ENCODE measurements around the gene SCD5. TPM values are rescaled to one million over a fixed set of nuclear protein-coding genes. Genes with fewer than 3 reads are reported as not detected.
A peak's percentile ranks its signal among the peaks of the same experiment; 100 is the strongest.

SCD5 gene
- polyA plus RNA-seq, 1 donor: 68.1 TPM

DNA sequence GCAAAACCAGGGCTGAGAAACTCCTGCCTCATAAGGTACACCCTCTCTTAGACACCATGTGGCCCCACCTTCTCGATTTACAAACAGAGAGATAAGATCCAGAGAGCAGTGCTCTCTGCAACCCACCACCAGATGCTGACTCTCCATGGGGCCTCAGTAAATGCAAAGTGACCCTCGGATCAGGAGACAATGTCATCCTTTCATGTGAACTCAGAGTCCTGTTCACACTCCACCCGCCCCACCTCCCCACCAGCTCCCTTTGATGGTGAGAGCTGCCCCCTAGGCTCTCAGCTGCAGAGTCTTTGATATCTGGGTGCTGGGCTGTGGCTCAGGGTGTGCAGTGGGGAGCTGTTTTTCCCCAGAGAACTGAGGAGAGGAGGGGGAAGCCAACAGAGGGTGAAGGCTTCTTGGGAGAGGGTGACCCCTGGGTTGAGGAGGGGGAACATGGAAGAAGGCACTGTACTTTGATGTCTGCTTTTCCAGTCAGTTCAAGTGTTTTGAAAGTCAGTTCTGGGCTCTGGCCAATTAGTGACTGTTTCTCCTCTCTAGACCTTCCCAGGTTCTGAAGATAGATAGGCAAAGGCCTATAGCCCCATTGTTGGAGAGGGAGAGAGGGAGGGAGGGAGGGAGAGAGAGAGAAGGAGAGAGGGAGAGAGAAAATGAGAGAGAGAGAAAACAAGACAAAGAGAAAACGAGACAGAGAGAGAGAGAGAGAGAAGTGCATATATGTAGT lies 88.2 kb downstream of the SCD5 start:
- WGBS (ENCODE audit: insufficient coverage, low lambda C conversion rate): no CpG with 5 or more reads among the region's 4 CpGs
- peak in 1 of 2 donors; percentile 34 for DNase-seq
- Histone ChIP-seq H3K9me3 (ENCODE audit: control insufficient read depth, low read depth, low read length) (no peaks in the 10 kb centered on the region), H3K4me1 (ENCODE audit: control insufficient read depth, insufficient read depth, low read length) (no peaks in the 10 kb centered on the region), H3K4me3 (ENCODE audit: low read length) (no peak overlapping the region), H3K27me3 (ENCODE audit: control insufficient read depth, insufficient read depth, low read length) (no peaks in the 10 kb centered on the region), H3K36me3 (ENCODE audit: control insufficient read depth, insufficient read depth, low read length) (no peaks in the 10 kb centered on the region), H3K27ac (ENCODE audit: low read length) (no peak overlapping the region)

DNA sequence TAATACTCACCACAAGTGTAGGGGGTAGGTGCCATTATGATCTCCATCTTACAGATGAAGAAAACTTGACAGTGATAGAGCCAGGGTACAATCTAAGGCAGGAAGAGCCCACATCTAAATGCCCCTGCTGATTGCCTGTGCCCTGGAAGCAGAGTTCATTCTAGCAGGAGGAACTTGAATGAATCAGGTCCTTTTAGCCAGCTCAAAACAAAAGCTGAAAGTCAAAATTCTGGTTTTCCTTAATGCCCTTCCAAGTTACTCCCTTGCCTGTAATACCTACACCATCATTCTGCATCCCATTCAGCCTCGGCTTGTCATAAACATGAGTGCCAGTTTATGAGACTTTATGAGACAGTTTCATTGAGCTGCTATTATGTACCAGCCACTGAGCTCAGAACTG lies 89.6 kb downstream of the SCD5 start:
- Histone ChIP-seq H3K27ac (ENCODE audit: low read length) (no peak overlapping the region), H3K4me3 (ENCODE audit: low read length) (no peak overlapping the region), H3K9me3 (ENCODE audit: control insufficient read depth, low read depth, low read length) (no peaks in the 10 kb centered on the region), H3K36me3 (ENCODE audit: control insufficient read depth, insufficient read depth, low read length) (peaks cover 12% of the 10 kb centered on the region), H3K4me1 (ENCODE audit: control insufficient read depth, insufficient read depth, low read length) (no peaks in the 10 kb centered on the region), H3K27me3 (ENCODE audit: control insufficient read depth, insufficient read depth, low read length) (no peaks in the 10 kb centered on the region)
- WGBS (ENCODE audit: insufficient coverage, low lambda C conversion rate): no CpG with 5 or more reads among the region's 1 CpG
- DNase-seq: no peak

DNA sequence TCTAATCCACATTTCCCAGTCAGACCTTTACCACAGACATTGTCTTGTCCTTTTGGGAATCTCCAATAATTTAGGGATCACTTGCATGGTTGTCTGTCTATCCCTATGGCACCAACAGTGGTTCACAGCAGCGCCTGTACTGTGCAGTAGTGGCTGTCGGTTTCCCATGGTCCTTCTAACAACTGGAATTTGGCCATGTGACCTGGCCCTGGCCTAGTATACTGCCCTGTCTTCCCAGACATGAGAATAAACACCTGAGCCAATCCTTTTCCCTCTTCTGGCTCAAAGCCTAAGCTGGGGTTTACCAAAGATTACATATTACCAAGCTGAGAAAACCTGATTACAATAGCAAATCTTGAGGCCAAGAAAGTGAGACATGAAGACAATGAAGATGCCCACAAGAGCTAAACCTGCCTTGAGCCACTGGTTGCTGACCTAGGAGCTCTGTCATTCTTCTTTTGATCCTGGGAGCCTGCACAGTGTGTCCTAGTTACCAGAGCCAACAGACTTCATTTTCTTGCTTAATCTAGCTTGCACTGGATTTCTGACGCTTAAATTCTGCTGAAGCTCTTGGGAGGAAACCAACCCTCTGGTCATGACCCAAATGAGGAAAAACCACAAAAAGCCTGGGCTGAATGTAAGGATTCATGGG lies 92.1 kb downstream of the SCD5 start:
- Histone ChIP-seq H3K27me3 (ENCODE audit: control insufficient read depth, insufficient read depth, low read length) (no peaks in the 10 kb centered on the region), H3K9me3 (ENCODE audit: control insufficient read depth, low read depth, low read length) (no peaks in the 10 kb centered on the region), H3K4me1 (ENCODE audit: control insufficient read depth, insufficient read depth, low read length) (no peaks in the 10 kb centered on the region), H3K4me3 (ENCODE audit: low read length) (no peak overlapping the region), H3K27ac (ENCODE audit: low read length) (no peak overlapping the region), H3K36me3 (ENCODE audit: control insufficient read depth, insufficient read depth, low read length) (peaks cover 14% of the 10 kb centered on the region)
- DNase-seq: no peak
- no CpG with 5 or more reads among the region's 3 CpGs for WGBS (ENCODE audit: insufficient coverage, low lambda C conversion rate)

DNA sequence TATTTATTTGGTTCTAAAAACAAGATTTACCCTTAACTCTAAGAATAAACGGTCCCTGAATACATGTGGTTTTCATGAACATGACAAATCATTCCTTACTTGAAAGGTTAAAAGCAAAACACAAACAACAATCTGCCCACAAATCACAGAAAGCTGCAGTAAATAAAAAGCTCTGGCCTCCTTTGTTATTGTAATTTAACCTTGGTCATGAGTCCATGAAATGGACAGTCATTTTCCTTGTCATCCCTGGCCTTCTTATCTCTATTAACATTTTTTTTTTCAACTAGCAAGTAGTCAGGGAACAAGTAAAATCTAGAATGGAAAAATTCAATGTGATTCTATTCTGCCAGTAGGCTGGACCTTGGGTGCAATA lies 92.7 kb downstream of the SCD5 start:
- H3K4me3 ChIP-seq (ENCODE audit: low read length): no peak overlapping the region
- DNase-seq: no peak
- H3K27me3 ChIP-seq (ENCODE audit: control insufficient read depth, insufficient read depth, low read length): no peaks in the 10 kb centered on the region
- no CpG with 5 or more reads among the region's 1 CpG for WGBS (ENCODE audit: insufficient coverage, low lambda C conversion rate)
- H3K27ac ChIP-seq (ENCODE audit: low read length): no peak overlapping the region
- no peaks in the 10 kb centered on the region for H3K4me1 ChIP-seq (ENCODE audit: control insufficient read depth, insufficient read depth, low read length)
- H3K36me3 ChIP-seq (ENCODE audit: control insufficient read depth, insufficient read depth, low read length): peaks cover 16% of the 10 kb centered on the region
- H3K9me3 ChIP-seq (ENCODE audit: control insufficient read depth, low read depth, low read length): no peaks in the 10 kb centered on the region

DNA sequence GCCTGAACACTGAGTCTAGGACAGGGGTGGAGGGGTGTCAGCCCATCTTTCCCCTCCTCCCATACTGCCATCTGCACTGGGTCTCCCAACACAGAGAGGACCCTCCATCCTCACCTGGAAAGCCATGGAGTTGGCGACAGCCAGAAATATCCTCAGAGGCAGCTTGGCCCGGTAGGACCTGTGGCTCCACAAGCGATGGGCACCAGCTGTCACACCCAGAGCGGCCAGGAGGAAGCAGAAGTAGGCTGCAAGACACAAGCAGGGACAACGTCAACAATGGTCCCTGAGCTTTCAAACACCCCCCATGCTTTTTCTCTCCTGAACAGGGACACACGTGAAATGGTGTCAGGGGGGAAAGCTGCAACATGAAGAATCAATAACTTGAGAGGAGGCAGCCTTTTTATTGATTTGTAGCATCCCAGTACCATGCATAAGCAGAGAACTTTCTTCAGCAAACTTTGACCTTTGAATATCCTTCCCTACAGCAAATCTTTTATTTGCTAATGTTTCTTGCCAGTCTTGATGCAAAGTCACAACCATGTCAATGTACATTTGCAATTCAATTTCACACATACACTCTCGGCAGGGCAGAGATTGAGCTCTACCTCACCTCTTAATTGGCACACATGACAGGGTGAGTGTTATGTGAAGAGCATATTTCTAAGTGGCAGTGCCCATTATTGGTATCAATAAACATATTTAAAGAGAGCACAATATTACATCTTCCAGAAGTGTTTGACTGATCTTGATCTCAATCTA lies 93.2 kb downstream of the SCD5 start:
- WGBS (ENCODE audit: insufficient coverage, low lambda C conversion rate): no CpG with 5 or more reads among the region's 7 CpGs
- no peak overlapping the region for H3K4me3 ChIP-seq (ENCODE audit: low read length)
- peaks cover 16% of the 10 kb centered on the region for H3K36me3 ChIP-seq (ENCODE audit: control insufficient read depth, insufficient read depth, low read length)
- no peaks in the 10 kb centered on the region for H3K4me1 ChIP-seq (ENCODE audit: control insufficient read depth, insufficient read depth, low read length)
- no peak for DNase-seq
- no peaks in the 10 kb centered on the region for H3K27me3 ChIP-seq (ENCODE audit: control insufficient read depth, insufficient read depth, low read length)
- H3K9me3 ChIP-seq (ENCODE audit: control insufficient read depth, low read depth, low read length): no peaks in the 10 kb centered on the region
- no peak overlapping the region for H3K27ac ChIP-seq (ENCODE audit: low read length)

DNA sequence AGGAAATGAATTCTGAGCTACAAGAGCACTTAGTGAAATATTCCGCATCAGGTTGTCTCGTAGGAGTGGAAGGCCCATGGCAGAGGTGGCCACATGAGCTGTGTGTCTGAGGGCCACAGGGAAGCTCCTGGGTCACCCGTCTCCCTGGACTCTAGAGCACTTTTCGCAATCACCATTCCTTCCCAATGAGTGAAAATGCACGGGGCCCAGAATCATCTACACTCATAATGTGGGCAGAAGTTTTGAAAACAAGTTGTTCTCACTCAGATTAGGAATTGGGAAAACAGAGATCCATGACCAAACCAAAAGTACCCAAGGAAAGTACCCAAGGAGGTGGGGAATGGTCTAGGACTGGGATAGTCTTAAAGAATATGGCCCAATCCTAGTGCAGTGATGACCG lies 94.4 kb downstream of the SCD5 start:
- no peak for DNase-seq
- H3K27ac ChIP-seq (ENCODE audit: low read length): no peak overlapping the region
- no CpG with 5 or more reads among the region's 6 CpGs for WGBS (ENCODE audit: insufficient coverage, low lambda C conversion rate)
- peaks cover 16% of the 10 kb centered on the region for H3K36me3 ChIP-seq (ENCODE audit: control insufficient read depth, insufficient read depth, low read length)
- no peaks in the 10 kb centered on the region for H3K27me3 ChIP-seq (ENCODE audit: control insufficient read depth, insufficient read depth, low read length)
- no peaks in the 10 kb centered on the region for H3K9me3 ChIP-seq (ENCODE audit: control insufficient read depth, low read depth, low read length)
- H3K4me1 ChIP-seq (ENCODE audit: control insufficient read depth, insufficient read depth, low read length): no peaks in the 10 kb centered on the region
- no peak overlapping the region for H3K4me3 ChIP-seq (ENCODE audit: low read length)

DNA sequence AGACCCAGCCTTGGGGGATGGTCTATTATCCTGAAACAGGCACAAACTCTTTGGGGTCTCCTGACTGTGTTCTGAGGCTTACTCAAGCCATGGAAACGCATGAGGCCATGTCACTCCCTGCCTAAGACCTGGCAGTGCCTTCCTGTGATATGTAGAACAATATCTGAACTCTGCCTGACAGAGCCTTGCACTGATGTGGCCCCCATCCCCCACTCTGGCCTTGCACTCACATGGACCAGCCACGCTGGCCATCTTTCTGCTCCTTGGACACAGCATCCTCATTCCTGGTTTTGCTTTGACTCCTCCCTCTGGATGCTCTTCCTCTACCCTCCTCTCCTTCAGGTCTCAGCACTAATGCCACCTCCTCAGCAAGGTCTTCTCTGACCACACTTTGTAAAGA lies 100.2 kb downstream of the SCD5 start:
- H3K4me3 ChIP-seq (ENCODE audit: low read length): no peak overlapping the region
- no peak for DNase-seq
- H3K36me3 ChIP-seq (ENCODE audit: control insufficient read depth, insufficient read depth, low read length): peaks cover 15% of the 10 kb centered on the region
- no peak overlapping the region for H3K27ac ChIP-seq (ENCODE audit: low read length)
- H3K27me3 ChIP-seq (ENCODE audit: control insufficient read depth, insufficient read depth, low read length): no peaks in the 10 kb centered on the region
- H3K4me1 ChIP-seq (ENCODE audit: control insufficient read depth, insufficient read depth, low read length): peaks cover 9% of the 10 kb centered on the region
- WGBS (ENCODE audit: insufficient coverage, low lambda C conversion rate): 100% methylated on average over 1 of the region's 2 CpGs
- H3K9me3 ChIP-seq (ENCODE audit: control insufficient read depth, low read depth, low read length): no peaks in the 10 kb centered on the region

DNA sequence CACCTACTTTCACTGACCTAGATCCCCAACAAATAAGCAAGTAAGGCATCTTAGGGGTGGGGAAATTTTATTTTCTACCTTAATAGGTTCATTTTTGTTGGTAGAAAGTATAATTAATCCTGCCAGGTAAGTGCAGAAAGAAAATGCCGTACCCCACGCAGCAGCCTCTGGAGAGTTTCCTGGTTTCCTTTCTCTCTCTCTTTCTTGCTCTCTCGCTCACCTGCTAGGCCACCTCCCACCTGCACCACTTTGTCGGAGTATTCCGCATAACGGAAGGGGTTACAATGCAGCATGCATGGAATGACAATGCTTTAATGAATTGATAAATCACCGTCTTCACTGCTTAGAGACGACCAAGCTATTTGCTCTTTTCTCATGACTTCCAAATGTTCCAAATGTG lies 101.0 kb downstream of the SCD5 start:
- peaks cover 9% of the 10 kb centered on the region for H3K4me1 ChIP-seq (ENCODE audit: control insufficient read depth, insufficient read depth, low read length)
- no peaks in the 10 kb centered on the region for H3K27me3 ChIP-seq (ENCODE audit: control insufficient read depth, insufficient read depth, low read length)
- peaks cover 15% of the 10 kb centered on the region for H3K36me3 ChIP-seq (ENCODE audit: control insufficient read depth, insufficient read depth, low read length)
- H3K4me3 ChIP-seq (ENCODE audit: low read length): no peak overlapping the region
- no peak overlapping the region for H3K27ac ChIP-seq (ENCODE audit: low read length)
- no CpG with 5 or more reads among the region's 8 CpGs for WGBS (ENCODE audit: insufficient coverage, low lambda C conversion rate)
- DNase-seq: no peak
- H3K9me3 ChIP-seq (ENCODE audit: control insufficient read depth, low read depth, low read length): no peaks in the 10 kb centered on the region

DNA sequence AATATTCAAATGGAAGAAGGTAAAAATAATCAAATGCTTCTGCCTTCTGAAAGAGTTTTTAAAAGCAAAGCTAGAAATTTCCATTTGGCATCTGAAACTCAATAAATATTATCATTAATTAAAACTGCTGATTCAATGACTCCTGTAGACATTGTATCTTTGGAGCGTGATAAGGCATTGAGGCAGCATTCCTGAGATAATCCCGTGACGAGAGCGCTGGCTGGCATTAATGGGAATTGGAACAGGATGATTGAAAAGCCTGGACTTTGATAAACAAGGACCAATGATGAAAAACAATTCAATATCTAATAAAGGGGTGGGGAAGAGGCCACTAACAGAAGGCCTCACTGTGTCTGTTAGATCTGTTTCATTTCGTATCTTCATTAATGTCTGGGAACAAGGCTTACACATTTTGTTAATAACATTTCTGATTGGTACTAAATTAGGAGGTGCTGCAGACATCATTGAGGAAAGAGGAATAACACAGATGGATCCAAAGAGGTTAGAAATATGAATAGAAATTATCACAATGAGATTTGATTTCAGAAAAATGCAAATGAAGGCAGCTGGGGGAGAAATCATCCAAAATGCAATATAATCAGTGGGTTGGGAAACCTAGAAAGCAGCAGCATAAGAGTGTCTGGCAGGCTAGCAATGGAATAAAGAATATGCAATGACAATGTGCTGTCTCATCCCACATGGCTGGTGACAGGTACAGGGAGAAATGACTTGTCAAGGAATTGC lies 102.3 kb downstream of the SCD5 start:
- peak; percentile 29 to 57 for DNase-seq
- H3K27ac ChIP-seq (ENCODE audit: low read length): peak overlapping the region; percentile 44
- H3K4me3 ChIP-seq (ENCODE audit: low read length): no peak overlapping the region
- H3K27me3 ChIP-seq (ENCODE audit: control insufficient read depth, insufficient read depth, low read length): no peaks in the 10 kb centered on the region
- no peaks in the 10 kb centered on the region for H3K9me3 ChIP-seq (ENCODE audit: control insufficient read depth, low read depth, low read length)
- WGBS (ENCODE audit: insufficient coverage, low lambda C conversion rate): 57% methylated on average over 2 of the region's 5 CpGs
- peaks cover 12% of the 10 kb centered on the region for H3K36me3 ChIP-seq (ENCODE audit: control insufficient read depth, insufficient read depth, low read length)
- peaks cover 9% of the 10 kb centered on the region for H3K4me1 ChIP-seq (ENCODE audit: control insufficient read depth, insufficient read depth, low read length)

DNA sequence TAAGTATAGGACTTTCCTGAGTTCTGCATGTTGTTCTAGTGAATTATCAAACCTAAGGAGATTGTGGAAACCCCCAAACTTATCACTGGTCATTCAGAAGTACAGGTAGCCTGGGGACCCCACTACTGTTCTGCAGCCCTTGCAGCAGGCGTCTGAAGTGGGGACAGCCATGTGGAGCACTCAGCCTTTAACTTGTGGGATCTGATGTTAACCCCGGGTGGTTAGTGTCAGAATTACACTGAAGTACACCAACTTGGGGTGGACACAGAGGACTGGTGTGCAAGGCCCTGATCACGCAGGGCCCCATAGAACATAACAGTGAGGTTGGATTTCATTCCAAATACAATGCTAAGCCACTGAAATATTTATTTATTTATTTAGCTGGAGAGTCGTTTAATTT lies 103.7 kb downstream of the SCD5 start:
- Histone ChIP-seq H3K27me3 (ENCODE audit: control insufficient read depth, insufficient read depth, low read length) (no peaks in the 10 kb centered on the region), H3K36me3 (ENCODE audit: control insufficient read depth, insufficient read depth, low read length) (peaks cover 12% of the 10 kb centered on the region), H3K27ac (ENCODE audit: low read length) (no peak overlapping the region), H3K9me3 (ENCODE audit: control insufficient read depth, low read depth, low read length) (no peaks in the 10 kb centered on the region), H3K4me1 (ENCODE audit: control insufficient read depth, insufficient read depth, low read length) (peaks cover 9% of the 10 kb centered on the region), H3K4me3 (ENCODE audit: low read length) (no peak overlapping the region)
- no CpG with 5 or more reads among the region's 4 CpGs for WGBS (ENCODE audit: insufficient coverage, low lambda C conversion rate)
- no peak for DNase-seq

All from large intestine (tissue), 3 donors.